ENCODE results near the gene ZNF776. TPM values are rescaled to one million over a fixed set of nuclear protein-coding genes. Genes with fewer than 3 reads are reported as not detected.

Gene ZNF776
- total RNA-seq (2022), result 19.7 and 21.6 TPM in 2 replicates
- percentile 89 among the genes with signal in this experiment for Bru-seq, nascent RNA
- BruChase-seq, experiment 1, labeled RNA remaining after a 6-hour chase, result percentile 89 among the genes with signal in this experiment
- BruChase-seq, experiment 2, labeled RNA remaining after a 2-hour chase, result percentile 96 among the genes with signal in this experiment
- long read RNA-seq, full-length matches to known transcripts, result 3 of 14 reads
- long read RNA-seq, partial matches to known transcripts, result 0 of 14 reads
- long read RNA-seq, other reads (novel, unspliced or antisense), result 11 of 14 reads

GRCh38 chr19:57746580-57747471 lies at the start of gene ZNF776:
TSS of gene ZNF776 (plus strand) at chr19:57746815. CDS start at chr19:57747059, 244 bp downstream.
- H3K27ac Mint-ChIP-seq (ENCODE audit: unreplicated experiment), result peak within 1 kb of the TSS; percentile 99
- CTCF ChIA-PET, result interaction anchor here (0.5 kb wide), 1 partner anchor 323 kb away, joined by 3 read pairs; no protein-coding TSS in a partner anchor
- peaks cover 17% of the 10 kb centered on the region for H3K9me3 Mint-ChIP-seq (ENCODE audit: low read depth, unreplicated experiment)
- H3K27me3 Mint-ChIP-seq (ENCODE audit: unreplicated experiment), result no peaks in the 10 kb centered on the region
- intact Hi-C loops (cut with micrococcal nuclease; ENCODE audit: unreplicated experiment), result loop anchor here (5.0 kb wide), 1 partner anchor 405 kb away; the partner anchor contains the start of gene ZNF329
- peak within 1 kb of the TSS; percentile 100 for H3K4me3 Mint-ChIP-seq (ENCODE audit: low read depth, unreplicated experiment)
- TSS peak; percentile 65 for BruUV-seq (replicated peaks)
- peaks cover 11% of the 10 kb centered on the region for H3K4me1 Mint-ChIP-seq (ENCODE audit: low read depth, unreplicated experiment)
- DNase-seq, result peak; percentile 82
- TF ChIP-seq, protein P1, sequence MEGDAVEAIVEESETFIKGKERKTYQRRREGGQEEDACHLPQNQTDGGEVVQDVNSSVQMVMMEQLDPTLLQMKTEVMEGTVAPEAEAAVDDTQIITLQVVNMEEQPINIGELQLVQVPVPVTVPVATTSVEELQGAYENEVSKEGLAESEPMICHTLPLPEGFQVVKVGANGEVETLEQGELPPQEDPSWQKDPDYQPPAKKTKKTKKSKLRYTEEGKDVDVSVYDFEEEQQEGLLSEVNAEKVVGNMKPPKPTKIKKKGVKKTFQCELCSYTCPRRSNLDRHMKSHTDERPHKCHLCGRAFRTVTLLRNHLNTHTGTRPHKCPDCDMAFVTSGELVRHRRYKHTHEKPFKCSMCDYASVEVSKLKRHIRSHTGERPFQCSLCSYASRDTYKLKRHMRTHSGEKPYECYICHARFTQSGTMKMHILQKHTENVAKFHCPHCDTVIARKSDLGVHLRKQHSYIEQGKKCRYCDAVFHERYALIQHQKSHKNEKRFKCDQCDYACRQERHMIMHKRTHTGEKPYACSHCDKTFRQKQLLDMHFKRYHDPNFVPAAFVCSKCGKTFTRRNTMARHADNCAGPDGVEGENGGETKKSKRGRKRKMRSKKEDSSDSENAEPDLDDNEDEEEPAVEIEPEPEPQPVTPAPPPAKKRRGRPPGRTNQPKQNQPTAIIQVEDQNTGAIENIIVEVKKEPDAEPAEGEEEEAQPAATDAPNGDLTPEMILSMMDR (IDR thresholded peaks at IDR 0.05; ENCODE audit: unreplicated experiment), result no peak
- peaks cover 30% of the 10 kb centered on the region for H3K36me3 Mint-ChIP-seq (ENCODE audit: insufficient read depth, unreplicated experiment)

DNA sequence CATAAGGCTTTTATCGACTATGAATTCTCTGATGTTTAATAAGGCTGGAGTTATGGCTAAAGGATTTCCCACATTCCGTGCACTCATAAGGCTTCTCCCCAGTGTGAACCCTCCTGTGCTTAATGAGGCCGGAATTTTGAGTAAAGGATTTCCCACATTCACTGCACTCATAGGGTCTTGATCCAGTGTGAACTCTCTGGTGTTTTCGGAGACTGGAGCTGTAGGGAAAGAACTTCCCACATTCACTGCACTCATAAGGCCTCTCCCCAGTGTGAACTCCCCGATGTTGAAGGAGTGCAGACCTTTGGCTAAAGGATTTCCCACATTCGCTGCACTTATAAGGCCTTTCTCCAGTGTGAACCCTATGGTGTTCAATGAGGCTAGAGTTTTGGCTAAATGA lies 45.0 kb upstream of the ZNF776 start:
- TF ChIP-seq, protein P1 (IDR thresholded peaks at IDR 0.05; ENCODE audit: unreplicated experiment), result no peak
- H3K9me3 Mint-ChIP-seq (ENCODE audit: low read depth, unreplicated experiment), result peaks cover 38% of the 10 kb centered on the region
- CTCF ChIA-PET, result no interaction called here
- no peaks in the 10 kb centered on the region for H3K4me1 Mint-ChIP-seq (ENCODE audit: low read depth, unreplicated experiment)
- no peaks in the 10 kb centered on the region for H3K36me3 Mint-ChIP-seq (ENCODE audit: insufficient read depth, unreplicated experiment)
- intact Hi-C loops (cut with micrococcal nuclease; ENCODE audit: unreplicated experiment), result no loop called here
- no peaks in the 10 kb centered on the region for H3K27me3 Mint-ChIP-seq (ENCODE audit: unreplicated experiment)
- H3K4me3 Mint-ChIP-seq (ENCODE audit: low read depth, unreplicated experiment), result no peak overlapping the region
- BruUV-seq (replicated peaks), result no TSS peak
- DNase-seq, result no peak
- no peak overlapping the region for H3K27ac Mint-ChIP-seq (ENCODE audit: unreplicated experiment)

DNA sequence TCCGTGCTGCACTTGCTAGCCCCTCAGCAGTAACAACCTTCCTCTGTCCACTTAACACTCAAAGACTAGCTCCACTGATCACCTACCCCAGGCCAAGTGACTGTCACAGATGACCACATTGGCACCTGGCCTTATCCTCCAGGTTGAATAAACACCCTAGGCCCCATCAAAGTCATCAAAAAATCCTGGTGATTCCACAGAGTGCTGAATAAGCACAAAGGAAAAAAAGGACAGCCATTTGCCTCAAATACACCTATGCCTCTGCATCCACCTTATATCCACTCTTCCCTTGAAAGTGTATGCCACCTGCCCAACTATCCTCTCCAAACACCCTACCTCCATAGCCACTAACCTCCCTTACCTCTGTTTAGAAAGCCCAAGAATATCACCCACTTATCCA lies 40.3 kb upstream of the ZNF776 start:
- intact Hi-C loops (cut with micrococcal nuclease; ENCODE audit: unreplicated experiment), result no loop called here
- BruUV-seq (replicated peaks), result no TSS peak
- Mint-ChIP-seq H3K9me3 (ENCODE audit: low read depth, unreplicated experiment) (peaks cover 34% of the 10 kb centered on the region), H3K36me3 (ENCODE audit: insufficient read depth, unreplicated experiment) (peaks cover 3% of the 10 kb centered on the region), H3K4me3 (ENCODE audit: low read depth, unreplicated experiment) (no peak overlapping the region), H3K4me1 (ENCODE audit: low read depth, unreplicated experiment) (no peaks in the 10 kb centered on the region), H3K27me3 (ENCODE audit: unreplicated experiment) (no peaks in the 10 kb centered on the region), H3K27ac (ENCODE audit: unreplicated experiment) (no peak overlapping the region)
- TF ChIP-seq, protein P1 (IDR thresholded peaks at IDR 0.05; ENCODE audit: unreplicated experiment), result no peak
- CTCF ChIA-PET, result no interaction called here
- no peak for DNase-seq

DNA sequence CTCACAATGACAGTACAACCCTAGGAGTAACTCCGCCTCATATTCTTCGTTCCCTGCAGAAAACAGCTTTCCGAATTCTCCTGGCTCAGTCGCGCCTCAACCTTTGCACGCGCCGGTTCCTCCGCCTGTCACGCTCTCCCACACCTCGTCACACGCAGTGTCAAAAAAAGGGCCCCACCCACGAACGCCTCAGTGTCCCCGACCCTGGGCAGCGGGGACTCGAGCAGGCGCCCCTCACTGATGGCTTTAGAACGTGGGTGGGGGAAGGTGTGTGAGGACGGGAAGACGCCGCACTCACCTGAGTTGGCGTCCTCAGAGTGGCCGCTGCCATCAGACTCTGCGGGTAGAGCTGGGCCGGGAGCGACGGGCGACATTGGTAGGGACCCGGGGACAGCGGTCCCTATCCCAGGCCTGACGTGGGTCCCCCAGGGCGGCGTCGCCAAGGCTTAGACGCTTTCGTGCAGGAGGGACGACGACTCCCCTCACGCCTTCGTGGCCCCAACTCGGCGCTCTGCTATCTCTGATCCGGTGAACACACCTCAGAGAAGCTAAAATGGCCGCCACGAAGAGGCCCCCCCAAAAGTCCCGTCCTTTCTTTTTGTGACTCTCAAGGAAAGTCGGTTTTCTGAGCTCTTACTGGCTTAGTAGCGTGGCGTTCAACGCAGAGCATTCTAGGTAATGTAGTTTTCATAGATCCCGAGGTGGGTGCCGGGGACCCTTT lies 37.8 kb upstream of the ZNF776 start, which contains the start of gene ZNF154:
Gene ZNF154 (minus strand): TSS at position 564 of the 721 bp plus-strand sequence. CDS start 233 bp downstream, at position 331.
- TF ChIP-seq, protein P1 (IDR thresholded peaks at IDR 0.05; ENCODE audit: unreplicated experiment), result no peak
- no peaks in the 10 kb centered on the region for H3K27me3 Mint-ChIP-seq (ENCODE audit: unreplicated experiment)
- peaks cover 3% of the 10 kb centered on the region for H3K36me3 Mint-ChIP-seq (ENCODE audit: insufficient read depth, unreplicated experiment)
- intact Hi-C loops (cut with micrococcal nuclease; ENCODE audit: unreplicated experiment), result no loop called here
- H3K27ac Mint-ChIP-seq (ENCODE audit: unreplicated experiment), result no peak within 1 kb of the TSS
- no peak for DNase-seq
- H3K4me3 Mint-ChIP-seq (ENCODE audit: low read depth, unreplicated experiment), result no peak within 1 kb of the TSS
- H3K4me1 Mint-ChIP-seq (ENCODE audit: low read depth, unreplicated experiment), result no peaks in the 10 kb centered on the region
- CTCF ChIA-PET, result no interaction called here
- H3K9me3 Mint-ChIP-seq (ENCODE audit: low read depth, unreplicated experiment), result peaks cover 23% of the 10 kb centered on the region
- BruUV-seq (replicated peaks), result no TSS peak

Measured in Calu3 (cell line).